ENCODE measurements around the gene MORN3.

The MORN3 gene

DNA sequence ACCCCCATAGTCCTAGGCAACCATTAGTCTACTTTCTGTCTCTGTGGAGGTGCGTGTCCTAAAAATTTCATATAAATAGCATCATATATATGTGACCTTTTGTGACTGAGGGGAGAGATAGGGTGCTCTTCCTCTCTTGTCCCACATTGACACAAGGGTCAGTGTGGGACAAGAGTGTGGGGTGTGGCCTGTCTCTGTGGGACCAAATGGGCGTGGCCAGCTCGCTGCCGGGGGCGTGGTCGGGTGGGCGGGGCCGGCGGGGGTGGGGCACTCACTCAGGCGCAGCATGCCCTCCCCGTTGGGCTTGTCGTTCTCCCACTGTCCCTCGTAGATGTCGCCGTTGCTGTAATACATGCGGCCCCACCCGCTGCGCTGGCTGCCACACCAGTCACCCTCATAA is 15.5 kb downstream of the MORN3 start:
- no peak for TF ChIP-seq GABPA (IDR thresholded peaks at IDR 0.05; ENCODE audit: low read depth)
- TF ChIP-seq, protein P1, sequence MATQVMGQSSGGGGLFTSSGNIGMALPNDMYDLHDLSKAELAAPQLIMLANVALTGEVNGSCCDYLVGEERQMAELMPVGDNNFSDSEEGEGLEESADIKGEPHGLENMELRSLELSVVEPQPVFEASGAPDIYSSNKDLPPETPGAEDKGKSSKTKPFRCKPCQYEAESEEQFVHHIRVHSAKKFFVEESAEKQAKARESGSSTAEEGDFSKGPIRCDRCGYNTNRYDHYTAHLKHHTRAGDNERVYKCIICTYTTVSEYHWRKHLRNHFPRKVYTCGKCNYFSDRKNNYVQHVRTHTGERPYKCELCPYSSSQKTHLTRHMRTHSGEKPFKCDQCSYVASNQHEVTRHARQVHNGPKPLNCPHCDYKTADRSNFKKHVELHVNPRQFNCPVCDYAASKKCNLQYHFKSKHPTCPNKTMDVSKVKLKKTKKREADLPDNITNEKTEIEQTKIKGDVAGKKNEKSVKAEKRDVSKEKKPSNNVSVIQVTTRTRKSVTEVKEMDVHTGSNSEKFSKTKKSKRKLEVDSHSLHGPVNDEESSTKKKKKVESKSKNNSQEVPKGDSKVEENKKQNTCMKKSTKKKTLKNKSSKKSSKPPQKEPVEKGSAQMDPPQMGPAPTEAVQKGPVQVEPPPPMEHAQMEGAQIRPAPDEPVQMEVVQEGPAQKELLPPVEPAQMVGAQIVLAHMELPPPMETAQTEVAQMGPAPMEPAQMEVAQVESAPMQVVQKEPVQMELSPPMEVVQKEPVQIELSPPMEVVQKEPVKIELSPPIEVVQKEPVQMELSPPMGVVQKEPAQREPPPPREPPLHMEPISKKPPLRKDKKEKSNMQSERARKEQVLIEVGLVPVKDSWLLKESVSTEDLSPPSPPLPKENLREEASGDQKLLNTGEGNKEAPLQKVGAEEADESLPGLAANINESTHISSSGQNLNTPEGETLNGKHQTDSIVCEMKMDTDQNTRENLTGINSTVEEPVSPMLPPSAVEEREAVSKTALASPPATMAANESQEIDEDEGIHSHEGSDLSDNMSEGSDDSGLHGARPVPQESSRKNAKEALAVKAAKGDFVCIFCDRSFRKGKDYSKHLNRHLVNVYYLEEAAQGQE (IDR thresholded peaks at IDR 0.05; ENCODE audit: insufficient replicate concordance, low read depth), result no peak
- no peak for TF ChIP-seq POLR2AphosphoS5 (IDR thresholded peaks at IDR 0.05; ENCODE audit: low read depth)
- TF ChIP-seq, protein P2, sequence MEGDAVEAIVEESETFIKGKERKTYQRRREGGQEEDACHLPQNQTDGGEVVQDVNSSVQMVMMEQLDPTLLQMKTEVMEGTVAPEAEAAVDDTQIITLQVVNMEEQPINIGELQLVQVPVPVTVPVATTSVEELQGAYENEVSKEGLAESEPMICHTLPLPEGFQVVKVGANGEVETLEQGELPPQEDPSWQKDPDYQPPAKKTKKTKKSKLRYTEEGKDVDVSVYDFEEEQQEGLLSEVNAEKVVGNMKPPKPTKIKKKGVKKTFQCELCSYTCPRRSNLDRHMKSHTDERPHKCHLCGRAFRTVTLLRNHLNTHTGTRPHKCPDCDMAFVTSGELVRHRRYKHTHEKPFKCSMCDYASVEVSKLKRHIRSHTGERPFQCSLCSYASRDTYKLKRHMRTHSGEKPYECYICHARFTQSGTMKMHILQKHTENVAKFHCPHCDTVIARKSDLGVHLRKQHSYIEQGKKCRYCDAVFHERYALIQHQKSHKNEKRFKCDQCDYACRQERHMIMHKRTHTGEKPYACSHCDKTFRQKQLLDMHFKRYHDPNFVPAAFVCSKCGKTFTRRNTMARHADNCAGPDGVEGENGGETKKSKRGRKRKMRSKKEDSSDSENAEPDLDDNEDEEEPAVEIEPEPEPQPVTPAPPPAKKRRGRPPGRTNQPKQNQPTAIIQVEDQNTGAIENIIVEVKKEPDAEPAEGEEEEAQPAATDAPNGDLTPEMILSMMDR (IDR thresholded peaks at IDR 0.05; ENCODE audit: insufficient read depth, low read length), result no peak
- no peak for TF ChIP-seq SPI1 (IDR thresholded peaks at IDR 0.05; ENCODE audit: borderline replicate concordance, low read depth)
- DNase-seq (ENCODE audit: low read depth in 1 of 2, low spot score in 1 of 2), result no peak
- Histone ChIP-seq H3K4me3 (replicated peaks; ENCODE audit: insufficient read depth, low read length) (no peak overlapping the region), H3K27ac (replicated peaks) (no peak overlapping the region), H3K27me3 (ENCODE audit: insufficient read depth, poor library complexity, severe bottlenecking) (no peaks in the 10 kb centered on the region)

DNA sequence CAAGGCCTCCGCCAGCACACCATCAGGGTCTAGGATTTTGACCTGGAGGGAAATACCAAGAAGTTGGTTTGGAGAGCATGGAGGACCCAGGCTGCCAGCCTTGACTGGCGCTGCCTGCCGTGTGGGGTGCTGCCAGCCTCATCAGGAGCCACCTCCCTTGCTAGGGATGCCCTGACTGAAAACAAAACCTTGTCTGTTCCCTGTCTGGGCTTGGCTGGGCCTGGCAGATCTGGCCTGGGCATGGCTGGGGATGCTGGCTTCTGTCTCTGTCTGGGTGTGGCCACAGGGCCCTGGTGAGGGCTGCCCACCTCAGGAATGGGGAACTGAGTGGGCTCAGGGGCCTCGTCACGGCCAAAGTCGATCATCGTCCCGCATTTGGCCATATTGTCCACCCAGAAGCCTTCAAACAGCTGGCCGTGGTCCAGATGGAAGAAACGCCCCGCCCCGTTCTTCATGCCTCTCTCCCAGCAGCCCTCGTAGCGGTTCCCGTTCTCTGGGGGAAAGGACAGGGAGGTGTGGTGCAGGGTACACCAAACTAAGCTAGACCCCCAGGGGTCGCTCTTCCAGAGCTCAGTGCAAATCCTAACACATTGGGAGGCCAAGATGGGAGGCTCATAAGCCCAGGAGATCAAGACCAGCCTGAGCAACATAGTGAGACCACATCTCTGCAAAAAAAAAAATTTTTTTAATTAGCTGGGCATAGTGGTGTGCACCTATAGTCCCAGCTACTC is 16.5 kb downstream of the MORN3 start:
- Histone ChIP-seq H3K4me3 (replicated peaks; ENCODE audit: insufficient read depth, low read length) (no peak overlapping the region), H3K27ac (replicated peaks) (no peak overlapping the region), H3K27me3 (ENCODE audit: insufficient read depth, poor library complexity, severe bottlenecking) (no peaks in the 10 kb centered on the region)
- DNase-seq (ENCODE audit: low read depth in 1 of 2, low spot score in 1 of 2), result no peak
- TF ChIP-seq, protein P2 (IDR thresholded peaks at IDR 0.05; ENCODE audit: insufficient read depth, low read length), result no peak
- TF ChIP-seq POLR2AphosphoS5 (IDR thresholded peaks at IDR 0.05; ENCODE audit: low read depth) (no peak), GABPA (IDR thresholded peaks at IDR 0.05; ENCODE audit: low read depth) (no peak), SPI1 (IDR thresholded peaks at IDR 0.05; ENCODE audit: borderline replicate concordance, low read depth) (no peak)
- TF ChIP-seq, protein P1 (IDR thresholded peaks at IDR 0.05; ENCODE audit: insufficient replicate concordance, low read depth), result no peak

GRCh38 chr12:121651320-121651719 is 18.1 kb downstream of the MORN3 start:
- no peak overlapping the region for H3K27ac ChIP-seq (replicated peaks)
- no peak overlapping the region for H3K4me3 ChIP-seq (replicated peaks; ENCODE audit: insufficient read depth, low read length)
- TF ChIP-seq, protein P2 (IDR thresholded peaks at IDR 0.05; ENCODE audit: insufficient read depth, low read length), result no peak
- no peak for TF ChIP-seq GABPA (IDR thresholded peaks at IDR 0.05; ENCODE audit: low read depth)
- TF ChIP-seq, protein P1 (IDR thresholded peaks at IDR 0.05; ENCODE audit: insufficient replicate concordance, low read depth), result no peak
- no peak for TF ChIP-seq SPI1 (IDR thresholded peaks at IDR 0.05; ENCODE audit: borderline replicate concordance, low read depth)
- TF ChIP-seq POLR2AphosphoS5 (IDR thresholded peaks at IDR 0.05; ENCODE audit: low read depth), result no peak
- H3K27me3 ChIP-seq (ENCODE audit: insufficient read depth, poor library complexity, severe bottlenecking), result no peaks in the 10 kb centered on the region
- DNase-seq (ENCODE audit: low read depth in 1 of 2, low spot score in 1 of 2), result no peak

Data from HL-60 (cell line).